Measurements from ENCODE around the gene NKD1.
"Not testable (repeated sequence)": the region's sequence is repeated elsewhere in the genome, so short reads cannot be mapped to it uniquely, and the experiment has no call there.

NKD1 gene, protein sequence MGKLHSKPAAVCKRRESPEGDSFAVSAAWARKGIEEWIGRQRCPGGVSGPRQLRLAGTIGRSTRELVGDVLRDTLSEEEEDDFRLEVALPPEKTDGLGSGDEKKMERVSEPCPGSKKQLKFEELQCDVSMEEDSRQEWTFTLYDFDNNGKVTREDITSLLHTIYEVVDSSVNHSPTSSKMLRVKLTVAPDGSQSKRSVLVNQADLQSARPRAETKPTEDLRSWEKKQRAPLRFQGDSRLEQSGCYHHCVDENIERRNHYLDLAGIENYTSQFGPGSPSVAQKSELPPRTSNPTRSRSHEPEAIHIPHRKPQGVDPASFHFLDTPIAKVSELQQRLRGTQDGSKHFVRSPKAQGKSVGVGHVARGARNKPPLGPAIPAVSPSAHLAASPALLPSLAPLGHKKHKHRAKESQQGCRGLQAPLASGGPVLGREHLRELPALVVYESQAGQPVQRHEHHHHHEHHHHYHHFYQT

DNA sequence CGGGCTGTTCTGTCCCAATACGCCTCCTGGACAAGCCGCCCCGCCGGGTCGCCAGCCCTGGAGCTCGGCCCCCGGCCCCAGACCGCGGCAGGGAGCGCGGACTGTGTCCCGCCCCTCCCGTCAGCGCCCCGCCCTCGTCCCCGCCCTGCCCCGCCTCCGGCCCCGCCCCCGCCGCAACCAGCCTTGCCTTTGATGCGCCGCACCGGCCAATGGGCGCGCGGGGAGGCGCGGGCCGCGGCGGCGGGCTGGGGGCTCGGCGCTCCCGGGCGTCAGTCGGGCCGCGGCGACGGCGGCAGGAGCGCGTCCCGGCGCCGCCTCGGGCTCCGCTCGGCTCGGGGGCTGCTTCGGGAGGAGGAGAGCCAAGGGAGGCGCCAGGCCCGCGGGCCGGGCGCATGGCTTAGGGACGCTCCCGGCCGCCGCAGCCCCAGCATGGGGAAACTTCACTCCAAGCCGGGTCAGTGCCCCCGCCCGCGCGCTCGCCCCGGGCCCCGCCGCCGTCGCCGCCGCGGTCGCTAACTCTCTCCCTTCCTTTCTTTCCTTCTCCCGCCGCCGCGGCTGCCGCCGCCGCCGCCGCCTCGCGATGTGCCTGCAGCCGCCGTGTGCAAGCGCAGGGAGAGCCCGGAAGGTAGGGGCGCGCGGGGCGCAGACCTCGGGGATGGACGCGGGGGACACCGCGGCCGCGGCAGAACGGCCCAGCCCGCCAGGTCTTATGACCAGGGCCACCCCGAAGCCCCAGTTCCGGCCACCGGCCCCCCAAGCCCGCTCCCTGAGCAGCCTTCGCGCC lies at the start of gene NKD1:
Gene NKD1, plus strand, starts transcription at position 272 of the 784 bp plus-strand sequence. Its CDS starts 158 bp downstream, at position 430.
- DNase-seq (ENCODE audit: extremely low spot score, insufficient read length, low read depth) (peak; percentile 85), FAIRE-seq (peak; percentile 56)

DNA sequence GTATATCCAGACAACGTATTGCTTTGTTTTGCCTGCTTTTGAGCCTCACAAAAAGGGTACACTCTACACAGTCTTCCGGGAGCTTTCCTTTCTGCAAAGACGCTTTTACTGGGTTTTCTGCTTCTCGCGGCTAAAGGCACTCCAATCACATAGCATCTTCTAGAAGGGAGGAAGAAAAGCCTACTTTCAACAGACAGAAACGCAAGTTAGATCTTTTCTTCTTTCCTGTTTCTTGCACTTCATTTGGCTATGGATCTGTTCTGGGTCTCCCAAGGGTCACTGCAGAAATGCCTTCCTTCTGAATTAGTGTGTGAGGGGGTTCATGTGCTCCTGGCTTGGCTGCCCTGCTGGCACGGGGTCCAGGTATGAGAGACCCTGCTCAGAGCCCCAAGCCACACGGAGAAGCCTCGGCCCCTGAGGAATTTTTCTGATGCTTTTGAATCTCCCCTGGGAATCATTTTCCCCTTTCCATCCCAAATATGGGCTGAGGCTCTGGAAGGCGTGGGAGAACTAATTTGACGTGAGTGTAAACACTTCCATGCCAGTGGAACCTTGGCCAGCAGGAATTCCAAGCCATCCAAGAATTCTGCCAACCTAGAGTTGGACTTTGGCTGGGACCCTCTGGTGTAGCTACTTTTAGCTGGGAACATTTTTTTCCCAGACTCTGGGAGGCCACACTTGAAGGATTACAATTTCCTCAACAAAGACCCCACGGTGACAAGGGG lies 49.6 kb upstream of the NKD1 start:
- FAIRE-seq (no peak), DNase-seq (ENCODE audit: extremely low spot score, insufficient read length, low read depth) (no peak)

DNA sequence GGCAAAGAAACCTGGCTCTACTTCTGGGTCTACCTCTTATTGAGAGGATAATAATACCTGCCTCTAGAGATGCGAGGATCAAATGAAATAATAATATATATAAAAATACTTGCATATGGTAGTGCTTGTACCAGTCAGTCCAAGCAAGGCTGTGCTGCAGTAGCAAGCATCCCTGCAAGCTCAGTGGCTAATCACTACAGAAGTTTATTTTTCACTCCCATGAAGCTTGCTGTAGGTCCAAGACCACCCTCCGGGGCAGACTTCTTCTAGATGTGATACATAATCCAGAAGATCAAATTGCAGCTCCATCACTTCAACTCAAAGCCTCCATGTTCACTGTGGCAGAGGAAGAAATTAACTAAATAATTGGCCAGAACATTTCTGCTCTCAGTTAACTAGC lies 48.9 kb upstream of the NKD1 start:
- no peak for DNase-seq (ENCODE audit: extremely low spot score, insufficient read length, low read depth)
- no peak for FAIRE-seq

DNA sequence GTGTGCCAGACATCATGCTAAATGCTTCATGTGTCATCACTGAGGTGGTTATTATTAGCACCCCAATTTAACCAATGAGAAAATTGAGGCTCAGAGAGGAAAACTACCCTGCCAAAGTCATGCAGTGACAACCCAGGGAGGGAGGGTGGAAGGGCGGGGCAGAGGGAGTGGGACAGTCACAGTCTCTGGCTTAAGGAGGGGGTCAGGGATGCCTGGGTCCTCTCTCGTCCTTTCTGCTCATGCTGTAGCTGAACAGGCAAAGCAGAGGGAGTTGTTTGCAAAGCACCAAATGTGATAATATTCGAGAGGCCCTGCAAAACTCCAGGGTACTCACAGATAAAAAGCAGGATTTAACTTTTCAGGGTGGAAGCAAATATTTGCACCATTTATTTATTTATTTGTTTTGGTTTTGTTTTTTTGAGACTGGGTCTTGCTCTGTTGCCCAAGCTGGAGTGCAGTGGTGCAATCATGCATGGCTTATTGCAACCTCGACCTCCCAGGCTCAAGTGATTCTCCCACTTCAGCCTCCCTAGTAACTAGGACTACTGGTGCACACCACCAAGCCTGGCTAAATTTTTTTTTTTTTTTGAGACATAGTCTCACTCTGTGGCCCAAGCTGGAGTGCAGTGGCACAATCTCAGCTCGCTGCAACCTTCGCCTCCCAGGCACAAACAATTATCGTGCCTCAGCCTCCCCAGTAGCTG lies 47.9 kb upstream of the NKD1 start:
- FAIRE-seq = no peak

DNA sequence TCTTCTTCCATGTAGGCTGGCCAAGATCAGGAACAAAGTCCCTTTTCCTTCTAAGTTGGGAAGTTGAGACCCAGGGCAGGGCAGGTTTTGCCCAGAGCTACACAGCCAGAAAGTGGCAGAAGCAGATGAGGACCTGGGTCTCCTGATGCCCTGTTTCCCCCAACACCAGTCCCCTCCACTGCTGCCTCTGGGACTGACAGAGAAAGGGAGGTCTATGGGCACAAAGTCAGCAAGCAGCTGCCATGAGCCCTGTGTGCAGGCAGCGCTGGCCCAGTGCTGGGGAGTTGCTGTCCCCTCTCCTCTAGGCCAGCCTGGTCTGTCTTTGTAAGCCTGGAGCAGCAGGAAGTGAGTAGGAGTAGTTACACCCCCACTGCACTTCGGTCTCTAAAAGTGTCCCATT lies 46.9 kb upstream of the NKD1 start:
- FAIRE-seq = no peak

More for the DNA sequence above, 47.9 kb upstream of the NKD1 start:
- DNase-seq (ENCODE audit: extremely low spot score, insufficient read length, low read depth) = no peak

DNA sequence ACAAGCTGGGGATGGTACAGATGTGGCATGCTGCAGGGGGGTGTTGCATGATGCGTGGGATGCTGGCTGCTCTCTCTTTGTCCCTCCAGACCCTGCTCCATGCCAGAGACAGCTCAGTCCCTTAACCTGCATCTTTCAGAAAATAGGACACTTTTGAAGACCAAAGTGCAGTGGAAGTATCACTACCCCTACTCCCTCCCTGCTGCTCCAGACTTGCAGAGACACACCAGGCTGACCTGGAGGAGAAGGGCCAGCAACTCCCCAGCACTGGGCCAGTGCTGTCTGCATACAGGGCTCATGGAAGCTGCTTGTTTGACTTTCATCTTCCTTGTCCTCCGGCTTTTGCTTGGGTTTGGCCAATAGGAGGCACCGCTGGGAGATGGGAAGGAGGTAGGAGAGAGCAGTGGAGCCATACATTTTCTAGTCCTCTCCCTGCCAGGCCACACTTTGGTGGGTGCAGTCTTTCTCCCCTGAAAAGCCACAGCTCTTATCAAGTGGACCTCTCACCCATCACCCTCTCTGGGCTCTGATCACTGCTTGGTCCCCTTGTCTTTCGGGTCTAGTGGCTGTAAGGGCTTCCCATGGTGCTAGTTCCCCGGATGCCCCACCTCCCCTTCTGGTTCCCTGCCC lies 46.1 kb upstream of the NKD1 start:
- FAIRE-seq = no peak
- DNase-seq (ENCODE audit: extremely low spot score, insufficient read length, low read depth) = no peak

More for the DNA sequence above, 46.9 kb upstream of the NKD1 start:
- no peak for DNase-seq (ENCODE audit: extremely low spot score, insufficient read length, low read depth)

DNA sequence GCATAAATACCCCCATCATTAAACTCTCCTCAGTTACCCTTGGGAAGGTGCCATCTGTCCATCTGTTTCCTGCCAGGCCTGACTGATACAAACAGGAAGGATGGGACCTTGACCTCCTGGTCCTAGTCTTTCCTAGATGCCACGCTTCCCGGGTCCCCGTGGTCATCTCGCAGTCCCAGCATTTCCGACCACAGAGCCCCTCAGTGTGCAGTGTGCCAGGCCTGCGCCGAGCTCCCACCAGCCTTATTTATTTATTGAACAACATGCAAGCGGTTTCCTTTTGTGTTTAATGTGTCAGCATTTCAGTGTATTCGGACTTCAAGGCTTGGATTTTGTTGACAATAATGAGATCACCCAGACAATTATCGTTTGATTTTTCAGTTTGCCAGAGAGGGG lies 45.6 kb upstream of the NKD1 start:
- DNase-seq (ENCODE audit: extremely low spot score, insufficient read length, low read depth) = no peak
- FAIRE-seq = no peak

DNA sequence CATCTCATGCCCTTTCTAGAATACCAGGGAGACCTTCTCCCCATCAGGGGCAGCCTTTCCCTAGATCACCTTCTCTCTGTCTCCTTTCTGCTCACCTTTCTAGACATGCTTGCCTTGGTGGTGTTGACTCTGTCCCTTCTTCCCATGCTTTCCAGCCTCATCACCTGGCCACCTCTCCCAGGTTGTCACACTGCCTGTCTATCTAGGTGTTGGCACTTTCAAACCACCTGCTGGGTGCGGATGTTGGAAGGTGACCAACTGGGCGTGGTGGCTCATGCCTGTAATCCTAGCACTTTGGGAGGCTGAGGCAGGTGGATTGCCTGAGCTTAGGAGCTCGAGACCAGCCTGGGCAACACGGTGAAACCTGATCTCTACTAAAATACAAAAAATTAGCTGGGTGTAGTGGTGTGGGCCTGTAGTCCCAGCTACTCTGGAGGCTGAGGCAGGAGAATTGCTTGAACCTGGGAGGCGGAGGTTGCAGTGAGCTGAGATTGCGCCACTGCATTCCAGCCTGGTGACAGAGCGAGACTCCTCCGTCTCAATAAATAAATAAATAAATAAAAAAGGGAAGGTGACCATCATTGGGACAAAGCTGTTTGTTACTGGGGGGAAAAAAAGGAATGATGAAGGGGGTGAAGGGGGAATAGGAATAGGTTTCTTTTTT lies 44.2 kb upstream of the NKD1 start:
- DNase-seq (ENCODE audit: extremely low spot score, insufficient read length, low read depth) = not testable (repeated sequence)

DNA sequence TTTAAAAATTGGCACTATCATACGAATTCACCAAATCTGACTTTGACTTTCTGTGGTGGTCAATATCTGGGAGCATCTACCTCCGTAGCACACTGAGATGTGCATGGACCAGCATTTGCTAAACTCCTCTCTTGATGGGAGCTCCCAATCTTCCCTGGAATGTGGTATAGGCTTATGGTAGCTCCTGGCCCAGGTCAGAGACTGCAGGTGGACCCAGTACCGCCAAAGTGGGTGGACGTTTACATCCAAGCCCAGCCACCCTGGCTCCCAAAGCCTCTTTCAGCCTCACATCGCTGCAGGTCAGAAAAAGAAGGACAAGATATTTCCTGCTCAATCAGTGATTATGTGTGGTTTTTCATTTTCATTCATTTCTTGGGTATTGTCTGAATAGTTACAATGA lies 43.1 kb upstream of the NKD1 start:
- FAIRE-seq (no peak), DNase-seq (ENCODE audit: extremely low spot score, insufficient read length, low read depth) (no peak)

More for the DNA sequence above, 44.2 kb upstream of the NKD1 start:
- not testable (repeated sequence) for FAIRE-seq

DNA sequence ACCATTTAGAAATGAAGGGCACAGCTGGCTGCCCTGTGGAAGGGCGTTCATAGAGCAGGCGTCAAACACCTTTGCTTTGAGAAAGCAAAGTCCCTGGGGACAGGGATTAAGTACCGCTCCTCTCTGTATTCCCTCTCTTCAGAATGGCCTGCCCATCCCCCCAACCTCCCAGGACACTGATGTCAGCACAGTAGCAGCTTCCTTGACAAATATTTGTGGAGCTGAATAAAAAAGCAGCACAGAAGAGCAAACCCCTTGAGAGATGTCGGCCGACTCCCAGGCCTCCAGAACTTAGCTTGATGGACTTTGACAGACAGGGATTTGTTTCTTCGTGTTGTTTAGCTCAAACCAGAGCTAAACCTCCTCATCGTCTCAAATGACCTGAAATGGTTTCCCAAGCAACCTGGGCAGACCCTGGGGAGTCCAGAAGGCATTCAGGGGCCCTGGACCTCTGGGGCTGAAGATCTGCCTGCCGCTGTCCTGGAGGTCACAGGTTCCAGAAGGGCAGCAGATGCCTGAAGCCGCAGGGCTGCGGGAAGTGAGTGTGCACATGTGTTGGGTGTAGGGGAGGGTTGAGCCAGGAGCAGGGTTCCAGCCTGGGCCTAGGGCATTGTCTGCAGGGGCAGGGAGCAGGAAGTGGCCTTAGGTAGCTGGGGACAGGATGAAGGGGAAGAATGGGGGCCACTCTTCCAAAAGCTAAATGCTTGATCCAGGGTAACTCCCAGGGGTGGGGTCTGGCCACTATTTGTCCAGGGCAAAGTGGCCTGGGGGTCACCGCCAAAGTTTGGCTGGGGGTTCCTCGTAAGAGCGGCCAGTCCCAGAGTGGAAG lies 42.3 kb upstream of the NKD1 start:
- FAIRE-seq = no peak
- DNase-seq (ENCODE audit: extremely low spot score, insufficient read length, low read depth) = no peak

DNA sequence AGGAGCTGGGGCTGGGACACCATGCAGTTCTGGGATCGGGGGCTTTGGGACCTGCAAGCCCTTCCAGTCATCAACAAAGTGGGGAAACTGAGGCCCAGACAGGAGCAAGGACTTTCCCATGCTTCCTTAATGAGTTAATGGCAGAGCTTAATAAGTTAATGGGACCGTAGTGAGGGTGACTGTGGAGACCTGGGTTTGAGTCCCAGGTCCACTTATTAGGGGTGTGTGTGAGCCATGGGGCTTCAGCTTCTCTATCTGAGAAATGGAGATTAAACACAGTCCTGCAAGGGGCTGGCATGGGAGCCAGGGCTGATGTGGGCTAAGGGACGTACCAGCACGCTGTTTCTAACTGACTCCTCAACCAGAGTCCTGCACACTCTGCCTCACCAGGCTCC lies 41.7 kb upstream of the NKD1 start:
- FAIRE-seq (no peak), DNase-seq (ENCODE audit: extremely low spot score, insufficient read length, low read depth) (no peak)

DNA sequence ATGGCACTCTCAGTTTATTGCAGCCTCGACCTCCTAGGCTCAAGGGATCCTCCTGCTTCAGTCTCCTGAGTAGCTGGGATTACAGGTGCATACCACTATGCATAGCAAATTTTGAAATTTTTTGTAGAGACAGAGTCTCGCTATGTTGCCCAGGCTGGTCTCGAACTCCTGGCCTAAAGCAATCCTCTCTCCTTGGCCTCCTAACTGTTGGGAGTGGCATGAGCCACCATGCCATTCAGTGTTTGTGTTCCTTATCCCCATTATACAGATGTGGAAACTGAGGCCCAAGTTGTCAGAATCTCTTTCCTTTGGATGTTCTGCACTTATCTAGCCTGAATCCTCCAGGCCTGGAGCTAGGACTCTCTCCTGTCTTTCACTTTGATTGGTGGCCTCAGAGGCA lies 40.8 kb upstream of the NKD1 start:
- DNase-seq (ENCODE audit: extremely low spot score, insufficient read length, low read depth) (no peak), FAIRE-seq (no peak)

DNA sequence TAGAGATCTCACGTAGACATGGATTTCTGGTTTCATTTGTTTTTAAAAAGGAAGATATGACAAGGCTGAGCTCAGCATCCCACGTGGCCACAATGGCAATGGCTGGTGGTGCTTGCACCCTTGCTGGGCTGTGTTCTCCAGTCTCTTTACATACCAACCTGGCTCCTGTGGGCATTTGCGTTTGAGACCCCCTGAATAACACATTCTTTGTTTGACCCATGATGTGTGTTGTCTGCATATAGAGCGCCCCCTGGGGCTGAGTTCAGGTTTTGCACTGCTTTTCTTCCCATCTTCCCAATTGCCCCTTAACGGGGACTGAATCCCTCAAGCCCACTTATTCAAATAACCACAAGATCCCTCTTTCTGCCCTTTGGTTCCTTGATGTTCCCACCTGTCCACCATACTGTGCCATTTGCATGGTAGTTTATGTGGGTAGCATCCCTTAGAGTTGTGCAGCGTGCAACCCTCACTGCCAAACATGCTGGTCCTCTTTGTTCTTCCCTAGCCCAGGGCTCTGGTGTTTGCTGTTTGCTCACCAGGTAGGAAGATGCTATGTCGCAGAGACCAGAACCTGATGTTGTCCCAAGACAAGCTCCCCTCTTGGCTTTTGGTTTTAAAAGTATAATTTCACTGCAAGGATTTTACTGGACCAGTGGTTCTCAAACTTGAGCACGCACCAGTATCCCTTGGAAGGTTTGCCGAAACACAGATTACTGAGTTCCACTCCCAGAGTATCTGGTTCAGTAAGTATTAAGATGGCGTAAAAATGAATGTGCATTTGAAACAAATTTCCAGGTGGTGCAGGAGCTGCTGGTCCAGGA lies 38.5 kb upstream of the NKD1 start:
- FAIRE-seq = peak; percentile 58
- DNase-seq (ENCODE audit: extremely low spot score, insufficient read length, low read depth) = no peak

DNA sequence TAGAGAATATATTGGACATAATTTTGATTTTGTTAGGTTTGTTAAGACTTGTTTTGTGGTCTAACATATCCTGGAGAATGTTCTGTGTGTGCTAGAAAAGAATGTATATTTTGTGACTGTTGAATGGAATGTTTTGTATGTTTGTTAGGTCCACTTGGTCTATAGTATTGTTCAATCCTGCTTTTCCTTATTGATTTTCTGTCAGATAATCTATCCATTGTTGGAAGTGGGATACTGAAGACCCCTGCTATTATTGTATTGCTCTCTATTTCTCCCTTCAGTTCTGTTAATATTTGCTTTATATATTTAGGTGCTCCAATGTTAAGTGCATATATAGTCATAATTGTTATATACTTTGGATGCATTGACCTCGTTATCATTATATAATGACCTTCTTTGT lies 33.0 kb upstream of the NKD1 start:
- no peak for FAIRE-seq
- DNase-seq (ENCODE audit: extremely low spot score, insufficient read length, low read depth) = no peak

DNA sequence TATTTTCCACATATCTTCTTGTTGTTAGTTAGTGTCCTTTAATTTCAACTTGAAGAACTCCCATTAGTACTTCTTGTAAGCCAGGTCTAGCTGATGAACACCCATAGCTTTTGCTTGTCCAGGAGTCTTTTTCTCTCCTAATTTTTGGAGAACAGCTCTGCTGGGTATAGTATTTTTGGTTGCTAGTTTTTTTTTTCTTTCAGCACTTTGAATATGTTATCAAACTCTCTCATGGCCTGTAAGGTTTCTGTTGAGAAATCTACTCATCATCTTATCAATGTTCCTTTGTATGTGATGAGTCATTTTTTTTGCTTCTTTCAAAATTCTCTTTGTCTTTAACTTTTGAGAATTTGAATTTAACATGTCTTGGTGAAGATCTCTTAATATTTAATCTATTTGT lies 31.8 kb upstream of the NKD1 start:
- no peak for FAIRE-seq
- no peak for DNase-seq (ENCODE audit: extremely low spot score, insufficient read length, low read depth)

DNA sequence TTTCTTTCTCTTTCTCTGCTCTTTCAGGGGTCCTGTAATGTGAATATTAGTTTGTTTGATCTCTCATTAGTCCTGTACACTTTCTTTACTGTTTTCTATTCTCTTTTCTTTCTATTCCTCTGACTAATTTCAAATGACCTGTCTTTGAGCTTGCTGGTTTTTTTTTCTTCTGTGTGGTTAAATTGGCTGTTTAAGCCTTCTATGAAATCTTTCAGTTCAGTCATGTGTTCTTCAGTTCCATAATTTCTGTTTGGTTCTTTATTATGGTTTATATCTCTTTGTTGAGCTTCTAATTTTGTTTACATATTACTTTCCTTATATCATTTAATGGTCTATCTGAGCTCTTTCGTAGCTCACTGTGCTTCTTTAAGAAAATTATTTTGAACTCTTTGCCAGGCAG lies 31.3 kb upstream of the NKD1 start:
- no peak for DNase-seq (ENCODE audit: extremely low spot score, insufficient read length, low read depth)
- FAIRE-seq = no peak

Measured in GM18507 (cell line).